ENCODE data around the gene RNF208.

The RNF208 gene

DNA sequence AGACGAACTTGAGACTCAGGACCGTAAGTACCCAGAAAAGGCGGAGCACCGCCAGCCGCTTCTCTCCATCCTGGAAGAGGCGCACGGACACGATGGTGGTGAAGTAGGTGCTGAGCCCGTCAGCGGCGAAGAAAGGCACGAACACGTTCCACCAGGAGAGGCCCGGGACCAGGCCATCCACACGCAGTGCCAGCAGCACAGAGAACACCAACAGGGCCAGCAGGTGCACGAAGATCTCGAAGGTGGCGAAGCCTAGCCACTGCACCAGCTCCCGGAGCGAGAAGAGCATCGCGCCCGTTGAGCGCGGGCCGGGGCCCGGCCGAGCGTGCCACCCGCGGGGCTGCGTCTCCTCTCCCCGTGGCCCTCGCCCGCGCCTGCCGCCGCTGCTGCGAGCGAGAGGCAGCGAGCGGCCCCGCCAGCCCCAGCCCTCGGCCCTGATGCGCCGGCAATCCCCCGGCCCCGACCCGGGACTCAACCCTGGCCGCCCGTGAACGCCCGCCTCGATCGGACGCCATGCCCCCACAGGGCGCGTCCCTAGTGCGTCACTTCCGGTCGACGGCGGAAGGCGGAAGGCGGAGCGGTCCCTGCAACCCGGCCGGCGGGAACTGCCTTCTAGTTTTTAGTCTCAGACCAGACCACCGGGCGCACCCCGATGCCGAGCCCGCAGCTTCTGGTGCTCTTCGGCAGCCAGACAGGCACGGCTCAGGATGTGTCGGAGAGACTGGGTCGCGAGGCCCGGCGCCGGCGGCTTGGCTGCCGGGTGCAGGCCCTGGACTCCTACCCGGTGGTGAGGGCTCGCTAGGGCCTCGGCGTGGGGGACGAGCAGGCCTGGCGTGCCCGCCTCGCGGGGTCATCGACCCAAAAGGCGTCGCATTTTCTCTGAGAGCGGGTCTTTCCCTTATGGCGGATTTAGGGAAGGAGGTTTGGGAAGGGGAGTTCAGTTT, 16.6 kb downstream of the RNF208 start, which contains the start of the genes NDOR1 and TMEM203:
Gene NDOR1, plus strand, starts transcription at position 575 of the 944 bp plus-strand sequence. Its CDS starts 78 bp downstream, at position 653.
Gene TMEM203, minus strand, starts transcription at position 523 of the 944 bp plus-strand sequence. Its CDS starts 234 bp downstream, at position 289.
- Histone ChIP-seq H2AFZ (ENCODE audit: low read depth, low read length, severe bottlenecking) (peak within 1 kb of the TSS; percentile 24), H3K36me3 (ENCODE audit: low read length) (no peaks in the 10 kb centered on the region), H3K9ac (ENCODE audit: low read length) (peak within 1 kb of the TSS; percentile 99), H3K27ac (ENCODE audit: low read depth, low read length) (peak within 1 kb of the TSS; percentile 48; the same call in 1 of the 2 replicates), H3K79me2 (ENCODE audit: insufficient read depth, low read length) (peaks cover 31% of the 10 kb centered on the region), H3F3A (ENCODE audit: insufficient read depth) (peaks cover 12% of the 10 kb centered on the region), H3K4me3 (ENCODE audit: insufficient read depth, low read length, poor library complexity, severe bottlenecking) (peak within 1 kb of the TSS; percentile 69), H3K9me3 (ENCODE audit: insufficient read depth, low read length) (no peaks in the 10 kb centered on the region), H3K9me2 (replicated peaks; ENCODE audit: insufficient read depth, low read length) (no peaks in the 10 kb centered on the region), H4K20me1 (ENCODE audit: low read depth, low read length) (no peaks in the 10 kb centered on the region), H3K4me2 (ENCODE audit: low read depth, low read length, poor library complexity, severe bottlenecking) (peak within 1 kb of the TSS; percentile 78), H3K27me3 (ENCODE audit: low read length) (no peaks in the 10 kb centered on the region)
- TF ChIP-seq EZH2phosphoT487 (conservative IDR thresholded peaks at IDR 0.05; ENCODE audit: low read length) = no peak
- TF ChIP-seq, protein P1, sequence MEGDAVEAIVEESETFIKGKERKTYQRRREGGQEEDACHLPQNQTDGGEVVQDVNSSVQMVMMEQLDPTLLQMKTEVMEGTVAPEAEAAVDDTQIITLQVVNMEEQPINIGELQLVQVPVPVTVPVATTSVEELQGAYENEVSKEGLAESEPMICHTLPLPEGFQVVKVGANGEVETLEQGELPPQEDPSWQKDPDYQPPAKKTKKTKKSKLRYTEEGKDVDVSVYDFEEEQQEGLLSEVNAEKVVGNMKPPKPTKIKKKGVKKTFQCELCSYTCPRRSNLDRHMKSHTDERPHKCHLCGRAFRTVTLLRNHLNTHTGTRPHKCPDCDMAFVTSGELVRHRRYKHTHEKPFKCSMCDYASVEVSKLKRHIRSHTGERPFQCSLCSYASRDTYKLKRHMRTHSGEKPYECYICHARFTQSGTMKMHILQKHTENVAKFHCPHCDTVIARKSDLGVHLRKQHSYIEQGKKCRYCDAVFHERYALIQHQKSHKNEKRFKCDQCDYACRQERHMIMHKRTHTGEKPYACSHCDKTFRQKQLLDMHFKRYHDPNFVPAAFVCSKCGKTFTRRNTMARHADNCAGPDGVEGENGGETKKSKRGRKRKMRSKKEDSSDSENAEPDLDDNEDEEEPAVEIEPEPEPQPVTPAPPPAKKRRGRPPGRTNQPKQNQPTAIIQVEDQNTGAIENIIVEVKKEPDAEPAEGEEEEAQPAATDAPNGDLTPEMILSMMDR (IDR thresholded peaks at IDR 0.05; ENCODE audit: insufficient read depth, low read length, poor library complexity, severe bottlenecking) = no peak

DNA sequence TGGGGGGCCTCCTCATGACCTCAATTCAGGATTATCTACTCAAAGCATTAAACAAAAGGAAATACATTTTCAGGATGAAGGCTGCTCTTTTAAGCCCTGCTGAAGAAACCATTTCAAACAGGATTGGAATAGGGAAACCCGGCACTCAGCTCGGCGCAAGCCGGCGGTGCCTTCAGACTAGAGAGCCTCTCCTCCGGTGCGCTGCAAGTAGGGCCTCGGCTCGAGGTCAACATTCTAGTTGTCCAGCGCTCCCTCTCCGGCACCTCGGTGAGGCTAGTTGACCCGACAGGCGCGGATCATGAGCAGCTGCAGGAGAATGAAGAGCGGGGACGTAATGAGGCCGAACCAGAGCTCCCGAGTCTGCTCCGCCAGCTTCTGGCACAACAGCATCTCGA, 17.3 kb downstream of the RNF208 start:
- Histone ChIP-seq H3K36me3 (ENCODE audit: low read length) (no peaks in the 10 kb centered on the region), H3K27me3 (ENCODE audit: low read length) (no peaks in the 10 kb centered on the region), H3K9ac (ENCODE audit: low read length) (peak overlapping the region; percentile 99), H3K4me3 (ENCODE audit: insufficient read depth, low read length, poor library complexity, severe bottlenecking) (peak overlapping the region; percentile 69), H3K4me2 (ENCODE audit: low read depth, low read length, poor library complexity, severe bottlenecking) (peak overlapping the region; percentile 78), H3K9me3 (ENCODE audit: insufficient read depth, low read length) (no peaks in the 10 kb centered on the region), H3K79me2 (ENCODE audit: insufficient read depth, low read length) (peaks cover 31% of the 10 kb centered on the region), H3F3A (ENCODE audit: insufficient read depth) (peaks cover 12% of the 10 kb centered on the region), H3K9me2 (replicated peaks; ENCODE audit: insufficient read depth, low read length) (no peaks in the 10 kb centered on the region), H4K20me1 (ENCODE audit: low read depth, low read length) (no peaks in the 10 kb centered on the region), H2AFZ (ENCODE audit: low read depth, low read length, severe bottlenecking) (no peak overlapping the region), H3K27ac (ENCODE audit: low read depth, low read length) (no peak overlapping the region)
- no peak for TF ChIP-seq EZH2phosphoT487 (conservative IDR thresholded peaks at IDR 0.05; ENCODE audit: low read length)
- TF ChIP-seq, protein P1 (IDR thresholded peaks at IDR 0.05; ENCODE audit: insufficient read depth, low read length, poor library complexity, severe bottlenecking) = no peak

DNA sequence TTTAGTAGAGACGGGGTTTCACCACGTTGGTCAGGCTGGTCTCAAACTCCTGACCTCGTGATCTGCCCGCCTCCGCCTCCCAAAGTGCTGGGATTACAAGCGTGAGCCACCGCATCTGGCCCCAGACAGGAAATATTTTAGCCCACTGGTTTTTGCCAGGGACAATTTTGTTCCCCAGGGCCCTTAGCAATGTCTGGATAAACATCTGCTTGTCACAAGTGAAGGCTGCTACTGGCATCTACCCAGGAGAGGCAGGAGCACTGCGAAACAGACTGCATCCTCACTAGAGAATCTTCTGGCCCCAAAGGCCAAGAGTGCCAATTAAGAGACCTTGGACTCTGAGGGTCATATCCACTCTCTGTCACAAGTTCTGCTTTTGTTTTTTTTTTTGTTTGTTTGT, 19.1 kb downstream of the RNF208 start:
- Histone ChIP-seq H3K4me3 (ENCODE audit: insufficient read depth, low read length, poor library complexity, severe bottlenecking) (no peak overlapping the region), H3K4me2 (ENCODE audit: low read depth, low read length, poor library complexity, severe bottlenecking) (peak overlapping the region; percentile 32), H3K9ac (ENCODE audit: low read length) (0 out of 2 replicates have a peak overlapping the region, but pooled peaks have one; percentile 2), H4K20me1 (ENCODE audit: low read depth, low read length) (no peaks in the 10 kb centered on the region), H3F3A (ENCODE audit: insufficient read depth) (peaks cover 12% of the 10 kb centered on the region), H3K9me3 (ENCODE audit: insufficient read depth, low read length) (no peaks in the 10 kb centered on the region), H2AFZ (ENCODE audit: low read depth, low read length, severe bottlenecking) (no peak overlapping the region), H3K27ac (ENCODE audit: low read depth, low read length) (peak overlapping the region; percentile 8; the same call in 1 of the 2 replicates), H3K36me3 (ENCODE audit: low read length) (no peaks in the 10 kb centered on the region), H3K27me3 (ENCODE audit: low read length) (no peaks in the 10 kb centered on the region), H3K9me2 (replicated peaks; ENCODE audit: insufficient read depth, low read length) (no peaks in the 10 kb centered on the region), H3K79me2 (ENCODE audit: insufficient read depth, low read length) (peaks cover 31% of the 10 kb centered on the region)
- TF ChIP-seq, protein P1 (IDR thresholded peaks at IDR 0.05; ENCODE audit: insufficient read depth, low read length, poor library complexity, severe bottlenecking) = no peak
- TF ChIP-seq EZH2phosphoT487 (conservative IDR thresholded peaks at IDR 0.05; ENCODE audit: low read length) = no peak
